ENCODE measurements around the gene HEBP2. TPM values are rescaled to one million over a fixed set of nuclear protein-coding genes. Genes with fewer than 3 reads are reported as not detected.

Gene HEBP2
- total and polyA plus RNA-seq, 2 of the 4 experiments (the other 2 are of a cell fraction) = 3.9 to 6.1 TPM

- H3K9me3 ChIP-seq (ENCODE audit: control insufficient read depth, insufficient read depth, low read length) = no peaks in the 10 kb centered on the region
- peak overlapping the region; percentile 46 for H2BK5ac ChIP-seq (ENCODE audit: low read depth, low read length, poor library complexity, severe bottlenecking)
- no peak overlapping the region for H3K4me3 ChIP-seq (ENCODE audit: insufficient read depth, low read depth, low read length)
- peak overlapping the region in 1 of 2 experiments; percentile 71; a peak in 2 of 4 replicates for H4K8ac ChIP-seq (ENCODE audit: low read depth in 2 of 2, low read length in 2 of 2)
- peaks cover 38% of the 10 kb centered on the region for H3K36me3 ChIP-seq (ENCODE audit: control insufficient read depth, insufficient read depth, low read length)
- peak overlapping the region; percentile 20; the same call in 1 of the 2 replicates for H4K5ac ChIP-seq (ENCODE audit: low read depth, low read length)
- ATAC-seq (ENCODE audit: low read depth) (peak; percentile 50), DNase-seq (peak; percentile 79)
- H2AK5ac ChIP-seq (ENCODE audit: low read depth, low read length) = no peak overlapping the region; the same call in 1 of the 2 replicates
- no peaks in the 10 kb centered on the region for H3K27me3 ChIP-seq (ENCODE audit: control insufficient read depth, insufficient read depth, low read length)
- H3K27ac ChIP-seq (ENCODE audit: insufficient read depth, low read length) = peak overlapping the region; percentile 67; the same call in 1 of the 2 replicates
- H2AK9ac ChIP-seq (replicated peaks; ENCODE audit: low read depth, low read length, poor library complexity) = no peak overlapping the region
- H4K20me1 ChIP-seq (ENCODE audit: insufficient read depth, low read length) = no peaks in the 10 kb centered on the region; the same call in 1 of the 2 replicates
- in situ Hi-C loops (cut with MboI; ENCODE audit: low sequenced_read_pairs) (loop anchor here (25.0 kb wide), 1 partner anchor 573 kb away; no protein-coding TSS in a partner anchor), dilution Hi-C loops (cut with HindIII; ENCODE audit: low sequenced_read_pairs, unreplicated experiment) (no loop called here), intact Hi-C loops (cut with micrococcal nuclease) (no loop called here)
- H2BK120ac ChIP-seq (ENCODE audit: low read depth, low read length) = peak overlapping the region; percentile 51; the same call in 1 of the 2 replicates
- H3K9ac ChIP-seq (ENCODE audit: low read depth, low read length) = no peak overlapping the region
- no peak overlapping the region for H4K91ac ChIP-seq (ENCODE audit: insufficient read depth, low read depth, low read length)
- H2AFZ ChIP-seq (replicated peaks; ENCODE audit: low read length, poor library complexity) = no peak overlapping the region
- H2BK20ac ChIP-seq (ENCODE audit: low read depth, low read length) = peak overlapping the region; percentile 67; the same call in 1 of the 2 replicates
- peak overlapping the region; percentile 38; the same call in 1 of the 2 replicates for H3K18ac ChIP-seq (ENCODE audit: low read depth, low read length)
- H3K23ac ChIP-seq (ENCODE audit: low read depth, low read length) = no peak overlapping the region; the same call in 1 of the 2 replicates
- peaks cover 12% of the 10 kb centered on the region for H3K4me1 ChIP-seq (ENCODE audit: control insufficient read depth, insufficient read depth, low read length)
- ChIA-PET POLR2A (ENCODE audit: unreplicated experiment) (interaction anchor here (0.6 kb wide), 1 partner anchor 351 kb away, joined by 4 read pairs; no protein-coding TSS in a partner anchor), CTCF (no interaction called here)
- peaks cover 10 to 37% of the 10 kb centered on the region in 2 experiments for H3K79me1 ChIP-seq (ENCODE audit: low read depth in 1 of 2, low read length in 2 of 2)
- no CpG with 5 or more reads among the region's 8 CpGs for WGBS, 2 experiments (ENCODE audit: extremely low coverage in 2 of 2, insufficient read length in 1 of 2)
- peak overlapping the region; percentile 45 for H3K4ac ChIP-seq (ENCODE audit: low read depth, low read length)
- peaks cover 26% of the 10 kb centered on the region for H3K9me1 ChIP-seq (ENCODE audit: insufficient read depth, low read length)
- no peak overlapping the region for H3K14ac ChIP-seq (replicated peaks; ENCODE audit: low read depth, low read length)
- H3K4me2 ChIP-seq (ENCODE audit: low read depth, low read length) = peak overlapping the region; percentile 26
- TF ChIP-seq CEBPB (IDR thresholded peaks at IDR 0.05; ENCODE audit: low read depth, low read length) (peak; percentile 98), SMC3 (IDR thresholded peaks at IDR 0.05; ENCODE audit: low read depth, low read length) (no peak)
- no TSS peak for BruUV-seq (replicated peaks)
- peak overlapping the region; percentile 62; the same call in 2 of the 3 replicates for H2BK15ac ChIP-seq (ENCODE audit: low read depth, low read length)
- no peak overlapping the region for H3K56ac ChIP-seq (ENCODE audit: extremely low read depth, insufficient read depth, low read length)
These were observed 6.2 kb downstream of the HEBP2 start for GRCh38 chr6:138410048-138410735.
